ENCODE data around the gene TBC1D16.

TBC1D16 gene

DNA sequence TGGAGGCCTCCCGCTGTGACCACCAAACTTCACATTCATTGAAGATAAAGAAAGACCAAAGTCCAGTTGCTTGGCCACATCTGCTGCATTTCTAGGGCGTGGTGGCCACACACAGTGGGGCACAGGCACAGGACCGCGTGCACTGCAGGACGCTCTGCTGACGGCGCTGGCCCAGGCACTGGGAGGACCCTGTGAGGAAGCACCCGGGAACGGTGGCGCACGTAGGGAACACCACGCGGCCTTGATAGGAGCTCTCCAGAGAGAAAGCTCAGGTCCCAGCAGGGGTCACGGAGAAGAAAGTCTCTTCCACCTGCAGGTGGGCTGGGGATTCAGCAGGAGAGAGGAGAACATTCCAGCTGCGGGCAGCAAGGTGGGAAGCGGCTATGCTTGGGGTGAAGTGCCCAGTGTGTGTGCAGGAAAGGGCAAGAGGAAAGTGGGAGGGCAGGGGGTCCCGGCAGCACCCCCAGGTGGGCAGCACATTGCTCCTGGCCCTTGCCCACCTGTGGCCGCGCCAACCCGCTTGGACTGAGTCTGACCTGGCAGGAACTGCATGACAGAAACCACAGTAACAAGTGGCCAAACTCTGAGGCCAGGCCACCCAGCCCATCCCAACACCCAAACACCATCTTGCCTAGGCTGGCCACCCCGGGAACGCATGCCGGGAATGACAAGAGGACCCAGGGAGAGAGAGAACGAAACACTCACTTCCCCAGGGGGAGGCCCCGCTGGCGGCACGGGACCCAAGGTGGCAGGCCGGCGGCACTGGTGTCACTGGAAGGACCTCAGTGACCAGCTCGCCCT is 32.8 kb downstream of the TBC1D16 start:
- TF ChIP-seq, protein P1, sequence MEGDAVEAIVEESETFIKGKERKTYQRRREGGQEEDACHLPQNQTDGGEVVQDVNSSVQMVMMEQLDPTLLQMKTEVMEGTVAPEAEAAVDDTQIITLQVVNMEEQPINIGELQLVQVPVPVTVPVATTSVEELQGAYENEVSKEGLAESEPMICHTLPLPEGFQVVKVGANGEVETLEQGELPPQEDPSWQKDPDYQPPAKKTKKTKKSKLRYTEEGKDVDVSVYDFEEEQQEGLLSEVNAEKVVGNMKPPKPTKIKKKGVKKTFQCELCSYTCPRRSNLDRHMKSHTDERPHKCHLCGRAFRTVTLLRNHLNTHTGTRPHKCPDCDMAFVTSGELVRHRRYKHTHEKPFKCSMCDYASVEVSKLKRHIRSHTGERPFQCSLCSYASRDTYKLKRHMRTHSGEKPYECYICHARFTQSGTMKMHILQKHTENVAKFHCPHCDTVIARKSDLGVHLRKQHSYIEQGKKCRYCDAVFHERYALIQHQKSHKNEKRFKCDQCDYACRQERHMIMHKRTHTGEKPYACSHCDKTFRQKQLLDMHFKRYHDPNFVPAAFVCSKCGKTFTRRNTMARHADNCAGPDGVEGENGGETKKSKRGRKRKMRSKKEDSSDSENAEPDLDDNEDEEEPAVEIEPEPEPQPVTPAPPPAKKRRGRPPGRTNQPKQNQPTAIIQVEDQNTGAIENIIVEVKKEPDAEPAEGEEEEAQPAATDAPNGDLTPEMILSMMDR (IDR thresholded peaks at IDR 0.05) = no peak

DNA sequence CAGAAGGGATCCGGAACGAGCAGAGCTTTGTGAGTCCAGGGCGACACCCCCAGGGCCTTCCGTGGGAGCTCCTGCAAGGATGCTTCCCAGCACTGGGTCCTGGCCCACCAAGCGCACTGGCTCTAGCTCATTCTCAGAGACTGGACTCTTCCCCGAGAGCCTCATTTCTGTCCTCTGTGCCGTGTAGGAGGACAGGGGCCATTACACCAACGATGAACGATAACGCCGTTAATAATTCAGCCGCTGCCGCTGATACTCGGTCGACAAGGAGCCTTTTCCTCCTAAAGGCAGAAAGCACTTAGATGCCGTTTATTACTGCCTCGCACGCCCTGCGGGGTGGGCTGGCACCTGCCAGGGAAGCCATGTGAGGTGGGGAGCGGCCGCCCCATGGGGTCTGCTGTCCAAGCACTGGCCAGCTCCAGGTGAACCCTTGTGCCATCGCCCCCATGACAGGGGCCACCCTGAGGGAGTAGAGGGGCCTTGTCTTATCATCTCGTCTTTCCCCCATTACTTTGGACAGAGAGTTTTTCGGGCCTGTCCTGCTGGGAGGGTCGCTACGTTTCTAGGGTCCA is 33.5 kb downstream of the TBC1D16 start:
- TF ChIP-seq, protein P1 (IDR thresholded peaks at IDR 0.05) = no peak

DNA sequence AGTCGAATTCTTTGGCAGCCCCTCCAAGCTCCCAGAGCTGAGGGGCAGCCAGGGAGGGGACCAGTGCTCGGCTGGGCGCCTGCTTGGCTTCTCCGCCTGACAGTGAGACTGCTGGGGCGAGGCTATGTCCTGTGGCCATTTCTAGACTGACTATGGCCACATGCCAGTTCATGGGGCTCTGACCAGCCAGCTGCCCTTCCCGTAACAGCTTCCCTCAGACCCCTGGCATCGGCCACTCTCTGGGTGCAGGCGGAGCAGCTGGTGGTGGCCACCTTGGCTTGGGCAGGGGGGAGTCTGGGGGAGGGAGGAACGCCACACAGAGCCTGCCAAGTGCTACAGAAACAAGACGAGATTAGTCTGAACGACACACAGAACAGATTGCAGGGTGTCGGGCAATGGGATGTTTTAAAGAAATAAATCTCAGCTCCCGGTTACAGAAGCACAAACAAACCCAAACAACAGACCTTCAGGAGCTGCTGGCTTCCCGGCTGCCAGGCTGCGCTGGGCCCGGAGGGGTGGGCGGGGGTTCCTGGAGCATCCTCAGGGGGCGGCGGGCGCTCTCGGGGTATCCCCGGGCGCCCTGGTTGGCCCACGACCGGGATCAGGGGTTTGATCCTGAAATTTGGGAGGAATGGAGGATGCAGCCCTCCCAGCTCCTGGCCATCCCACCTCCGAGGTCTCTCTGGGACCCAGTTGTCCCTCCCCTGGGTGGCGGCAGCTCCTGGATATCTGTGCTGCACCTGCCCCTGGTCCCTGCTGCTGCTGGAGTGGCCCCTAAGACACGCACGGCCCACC is 34.5 kb downstream of the TBC1D16 start:
- TF ChIP-seq, protein P1 (IDR thresholded peaks at IDR 0.05) = no peak

DNA sequence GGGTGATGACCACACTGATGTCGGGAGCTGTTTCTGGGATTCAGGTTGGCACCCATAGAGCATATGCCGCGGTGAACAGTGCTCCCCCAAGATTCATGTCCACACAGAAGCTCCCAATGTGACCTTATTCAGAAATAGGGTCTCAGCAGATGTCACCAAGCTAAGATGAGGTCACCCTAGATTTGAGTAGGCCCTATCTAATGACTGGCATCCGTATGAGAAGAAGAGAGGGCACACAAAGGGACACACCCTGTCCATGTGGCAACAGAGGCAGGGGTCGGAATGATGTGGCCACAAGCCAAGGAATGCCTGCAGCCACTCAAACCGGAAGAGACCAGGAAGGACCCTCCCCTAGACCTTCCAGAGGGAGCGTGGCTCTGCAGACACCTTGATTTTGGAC is 35.5 kb downstream of the TBC1D16 start:
- TF ChIP-seq, protein P1 (IDR thresholded peaks at IDR 0.05) = no peak

- TF ChIP-seq, protein P1 (IDR thresholded peaks at IDR 0.05) = no peak
Measured at GRCh38 chr17:79997011-79997660, 38.5 kb downstream of the TBC1D16 start.

DNA sequence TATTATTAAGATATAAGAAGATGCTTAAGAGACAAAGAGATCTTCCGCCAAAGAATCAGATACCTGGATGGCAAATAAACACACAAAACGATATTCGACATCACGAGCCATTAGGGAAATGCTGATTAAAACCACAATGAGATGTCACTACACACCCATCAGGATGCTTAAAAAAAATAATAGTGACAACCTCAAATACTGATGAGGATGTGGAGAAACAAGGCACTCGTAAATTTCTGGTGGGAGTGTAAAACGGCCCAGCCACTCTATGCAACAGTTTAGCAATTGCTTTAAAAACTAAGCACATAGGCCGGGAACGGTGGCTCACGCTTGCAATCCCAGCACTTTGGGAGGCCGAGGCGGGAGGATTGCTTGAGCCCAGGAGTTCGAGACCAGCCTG is 39.4 kb downstream of the TBC1D16 start:
- TF ChIP-seq, protein P1 (IDR thresholded peaks at IDR 0.05) = no peak

GRCh38 chr17:79995696-79996095 is 40.0 kb downstream of the TBC1D16 start:
- TF ChIP-seq, protein P1 (IDR thresholded peaks at IDR 0.05) = no peak
